Stimulated activated CD4-positive, alpha-beta T cell treated with anti-CD3 and anti-CD28 coated beads, Interleukin-15, amount 100 ng/mL, for 1 hour (primary cell): ENCODE results near the gene TSC1.
A peak's percentile ranks its signal among the peaks of the same experiment; 100 is the strongest.

ENCODE experiments used
- DNase-seq, 2 donors: peaks; one replicate each; pipeline ENCODE4 v3.0.0-alpha.2; 2020; ENCODE audit warnings: low read depth in 1 of 2, low spot score in 1 of 2

Gene TSC1

GRCh38 chr9:132888151-132888550, 56.3 kb downstream of the TSC1 start:
- no peak for DNase-seq

- DNase-seq, result no peak
Observed at GRCh38 chr9:132887181-132888120, 57.0 kb downstream of the TSC1 start.

- no peak for DNase-seq
Observed at GRCh38 chr9:132886334-132886725, 58.1 kb downstream of the TSC1 start.

GRCh38 chr9:132885720-132886333, 58.6 kb downstream of the TSC1 start:
- no peak for DNase-seq

GRCh38 chr9:132883349-132884294, 60.8 kb downstream of the TSC1 start:
- DNase-seq, result no peak

GRCh38 chr9:132882616-132883015, 61.8 kb downstream of the TSC1 start:
- DNase-seq, result no peak

GRCh38 chr9:132881826-132882225, 62.6 kb downstream of the TSC1 start:
- DNase-seq, result no peak

GRCh38 chr9:132880324-132880661, 64.1 kb downstream of the TSC1 start:
- no peak for DNase-seq

- DNase-seq, result no peak
Observed at GRCh38 chr9:132879457-132880323, 64.7 kb downstream of the TSC1 start.

- DNase-seq, result peak in 1 of 2 donors; percentile 5
Observed at GRCh38 chr9:132878695-132879456, 65.5 kb downstream of the TSC1 start, which contains the start of gene SPACA9. Gene SPACA9, plus strand, starts transcription at chr9:132878898. Its CDS starts 5,050 bp downstream, at chr9:132883948.

- DNase-seq, result peak; percentile 54 to 73
Observed at GRCh38 chr9:132877824-132878694, 66.4 kb downstream of the TSC1 start, which contains the start of gene AK8. Gene AK8, minus strand, starts transcription at chr9:132878284. Its CDS starts 29 bp downstream, at chr9:132878255.

- no peak for DNase-seq
Observed at GRCh38 chr9:132877458-132877823, 67.0 kb downstream of the TSC1 start.

GRCh38 chr9:132876849-132877248, 67.6 kb downstream of the TSC1 start:
- no peak for DNase-seq

GRCh38 chr9:132875159-132875558, 69.3 kb downstream of the TSC1 start:
- no peak for DNase-seq

GRCh38 chr9:132873403-132873802, 71.0 kb downstream of the TSC1 start:
- no peak for DNase-seq

GRCh38 chr9:132869266-132869665, 75.2 kb downstream of the TSC1 start:
- no peak for DNase-seq

GRCh38 chr9:132866898-132867297, 77.5 kb downstream of the TSC1 start:
- no peak for DNase-seq

GRCh38 chr9:132864691-132865090, 79.7 kb downstream of the TSC1 start:
- no peak for DNase-seq

GRCh38 chr9:132864277-132864676, 80.1 kb downstream of the TSC1 start:
- no peak for DNase-seq
